Effector memory CD4-positive, alpha-beta T cell (primary cell): ENCODE data around the gene ESAM.

Experiments
- DNase-seq, 3 donors: peaks; one replicate each; pipeline ENCODE4 v3.0.0-alpha.2; 2020
- H3K27ac ChIP-seq: 2 replicates; pipeline ENCODE4 v1.7.0; 2013; ENCODE audit warnings: mild to moderate bottlenecking, low read length, moderate library complexity; ENCODE audit not compliant: insufficient read depth, poor library complexity, severe bottlenecking
- H3K27me3 ChIP-seq: replicated peaks from 2 replicates; pipeline ENCODE4 v1.7.0; 2013; ENCODE audit warnings: mild to moderate bottlenecking, low read length; ENCODE audit not compliant: insufficient read depth, control insufficient read depth, poor library complexity, severe bottlenecking
- H3K36me3 ChIP-seq: 2 replicates; pipeline ENCODE4 v1.7.0; 2013; ENCODE audit warnings: mild to moderate bottlenecking, low read length, moderate library complexity; ENCODE audit not compliant: control insufficient read depth, insufficient read depth
- H3K4me1 ChIP-seq: 2 replicates; pipeline ENCODE4 v1.7.0; 2013; ENCODE audit warnings: low read length, mild to moderate bottlenecking; ENCODE audit not compliant: control insufficient read depth, insufficient read depth, poor library complexity, severe bottlenecking
- H3K4me3 ChIP-seq: 2 replicates; pipeline ENCODE4 v1.7.0; 2013; ENCODE audit warnings: low read length, low read depth, mild to moderate bottlenecking; ENCODE audit not compliant: insufficient read depth, poor library complexity, severe bottlenecking
- H3K9me3 ChIP-seq: 2 replicates; pipeline ENCODE4 v1.7.0; 2013; ENCODE audit warnings: mild to moderate bottlenecking, low read length, moderate library complexity; ENCODE audit not compliant: control insufficient read depth

ESAM gene

DNA sequence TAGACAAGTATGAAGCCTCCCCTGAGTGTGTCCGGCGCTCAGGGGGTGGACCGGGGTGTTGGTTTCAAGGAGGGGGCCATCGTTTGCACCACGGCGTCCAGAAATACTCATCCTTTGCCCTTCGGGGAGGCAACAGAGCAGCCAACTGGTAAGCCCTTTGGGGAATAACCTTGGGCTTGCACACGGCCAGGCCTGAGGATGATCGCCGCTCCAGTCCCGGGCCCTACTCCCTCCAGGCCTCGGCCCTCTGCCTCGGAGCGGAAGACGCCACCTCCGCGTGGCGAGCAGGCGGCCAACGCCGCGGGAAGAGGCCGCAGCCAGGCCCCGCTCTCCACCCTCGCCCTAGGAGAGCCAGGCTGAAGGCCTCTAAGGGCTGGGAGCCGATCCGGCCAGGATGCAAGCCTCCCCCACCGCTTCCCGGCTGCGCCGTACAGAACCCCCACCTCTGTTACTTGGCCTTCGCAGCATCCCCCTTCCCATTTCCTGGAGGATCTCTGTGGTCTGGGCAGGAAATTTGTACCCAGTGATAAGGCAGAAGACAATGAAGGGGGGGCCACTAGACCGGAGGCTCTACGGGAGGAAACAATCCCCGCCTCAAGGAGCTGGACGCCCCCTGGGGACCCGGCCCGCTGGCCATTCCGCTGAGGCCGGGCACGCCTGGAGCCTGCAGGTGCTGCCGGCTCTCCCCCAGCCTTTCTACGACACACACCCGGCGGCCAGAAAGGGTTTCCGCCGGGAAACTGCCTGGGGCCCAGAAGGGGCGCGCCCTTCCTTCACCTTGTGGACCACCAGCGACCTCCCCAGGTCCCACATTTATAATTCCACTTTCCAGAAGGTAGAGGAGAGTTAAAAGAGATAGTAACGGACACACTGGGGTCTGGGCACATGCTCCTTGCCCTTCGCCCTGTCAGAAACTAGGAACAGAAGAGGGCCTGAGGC, 2.6 kb downstream of the ESAM start:
- Histone ChIP-seq H3K27ac (no peak overlapping the region), H3K27me3 (peaks cover 43% of the 10 kb centered on the region), H3K4me3 (peak overlapping the region; percentile 24), H3K4me1 (peaks cover 37% of the 10 kb centered on the region), H3K9me3 (no peaks in the 10 kb centered on the region), H3K36me3 (no peaks in the 10 kb centered on the region)
- no peak for DNase-seq

DNA sequence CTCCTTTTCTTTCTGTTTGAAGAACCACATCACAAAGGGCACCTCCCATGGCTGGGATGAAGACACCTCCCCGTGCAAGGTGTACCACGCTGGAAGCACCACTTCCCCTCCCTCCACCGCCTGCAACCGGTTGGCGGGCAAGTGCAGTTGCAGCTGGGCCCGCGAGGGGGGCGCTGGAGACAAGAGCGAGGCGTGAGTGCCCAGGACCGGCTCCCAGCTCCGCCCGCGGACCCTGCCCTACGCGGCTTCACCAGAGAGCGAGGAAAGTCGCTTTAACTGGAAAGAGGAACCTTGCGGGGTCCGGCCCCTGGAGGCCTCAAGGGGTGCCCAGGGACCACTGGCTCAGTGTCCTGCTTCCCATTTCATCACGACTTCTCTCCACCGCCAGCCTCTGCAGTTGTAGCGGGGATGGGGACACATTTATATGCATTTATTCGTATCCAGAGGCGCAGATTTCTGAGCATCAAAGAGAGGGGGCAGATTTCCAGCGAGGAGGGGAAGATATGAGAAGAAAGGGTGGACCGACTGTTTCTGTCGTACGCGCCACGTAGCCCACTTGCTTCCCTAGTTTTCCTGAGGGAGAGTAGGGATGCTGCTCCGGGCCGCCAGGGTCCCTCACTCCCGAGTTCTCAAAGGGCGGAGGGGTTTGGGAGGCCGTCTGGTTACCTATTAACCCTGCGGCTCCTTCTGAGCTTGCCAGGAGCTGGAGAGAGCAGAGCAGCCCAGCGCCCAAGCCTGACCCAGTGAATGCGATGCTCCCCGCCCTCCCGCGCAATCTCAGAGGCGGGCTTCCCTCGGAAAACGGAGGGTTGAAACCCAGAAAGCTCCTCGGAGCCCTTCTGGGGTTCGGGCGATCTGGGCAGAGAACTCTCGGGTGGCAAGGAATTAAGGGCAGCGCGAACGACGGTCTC, 3.5 kb downstream of the ESAM start:
- peak; percentile 25 to 54 (median 41) for DNase-seq
- Histone ChIP-seq H3K36me3 (no peaks in the 10 kb centered on the region), H3K27ac (no peak overlapping the region), H3K4me1 (peaks cover 37% of the 10 kb centered on the region), H3K9me3 (no peaks in the 10 kb centered on the region), H3K27me3 (peaks cover 43% of the 10 kb centered on the region), H3K4me3 (peak overlapping the region; percentile 24)

DNA sequence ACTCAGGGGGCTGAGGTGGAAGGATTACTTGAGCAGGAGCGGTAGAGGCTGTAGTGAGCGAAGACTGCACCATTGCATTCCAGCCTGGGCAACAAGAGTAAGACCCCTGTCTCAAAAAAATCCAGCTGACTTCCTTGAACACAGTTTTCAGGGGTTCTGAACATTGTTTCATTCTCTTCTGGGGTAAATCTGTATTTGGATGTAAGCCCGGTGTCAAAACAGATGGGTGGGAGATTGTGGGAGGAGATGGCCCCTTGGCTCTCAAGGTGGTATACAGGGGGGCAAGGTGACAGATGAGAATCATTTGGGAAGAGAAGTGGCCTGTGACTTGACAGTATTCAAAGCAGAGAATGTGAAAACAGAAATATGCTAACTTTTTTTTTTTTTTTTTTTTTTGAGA, 4.8 kb downstream of the ESAM start:
- Histone ChIP-seq H3K4me3 (no peak overlapping the region), H3K27ac (no peak overlapping the region), H3K27me3 (peaks cover 40% of the 10 kb centered on the region), H3K9me3 (no peaks in the 10 kb centered on the region), H3K36me3 (no peaks in the 10 kb centered on the region), H3K4me1 (peaks cover 32% of the 10 kb centered on the region)
- no peak for DNase-seq

DNA sequence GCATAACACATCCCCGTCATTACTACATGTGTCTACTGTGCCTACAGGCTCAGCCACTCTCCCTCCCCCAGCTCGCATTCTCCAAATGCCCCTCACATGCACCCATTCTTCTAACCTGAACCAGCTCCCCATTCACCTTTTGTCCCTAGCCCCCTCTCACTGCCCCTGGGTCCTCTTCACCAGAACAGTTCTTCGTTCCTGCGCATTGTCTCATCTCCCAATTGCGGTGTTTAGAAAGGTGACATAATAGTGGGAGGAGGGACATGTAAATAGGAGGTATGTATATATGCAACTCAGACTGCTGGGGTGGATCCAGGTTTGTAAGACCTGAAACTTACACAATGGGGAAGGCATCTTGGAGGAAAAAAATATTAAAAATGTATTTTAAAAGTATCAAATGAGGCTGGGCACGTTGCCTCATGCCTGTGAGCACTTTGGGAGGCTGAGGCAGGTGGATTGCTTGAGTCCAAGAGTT, 5.3 kb downstream of the ESAM start:
- H3K4me3 ChIP-seq, result no peak overlapping the region
- no peaks in the 10 kb centered on the region for H3K36me3 ChIP-seq
- peaks cover 29% of the 10 kb centered on the region for H3K4me1 ChIP-seq
- peaks cover 38% of the 10 kb centered on the region for H3K27me3 ChIP-seq
- no peaks in the 10 kb centered on the region for H3K9me3 ChIP-seq
- DNase-seq, result no peak
- H3K27ac ChIP-seq, result no peak overlapping the region

DNA sequence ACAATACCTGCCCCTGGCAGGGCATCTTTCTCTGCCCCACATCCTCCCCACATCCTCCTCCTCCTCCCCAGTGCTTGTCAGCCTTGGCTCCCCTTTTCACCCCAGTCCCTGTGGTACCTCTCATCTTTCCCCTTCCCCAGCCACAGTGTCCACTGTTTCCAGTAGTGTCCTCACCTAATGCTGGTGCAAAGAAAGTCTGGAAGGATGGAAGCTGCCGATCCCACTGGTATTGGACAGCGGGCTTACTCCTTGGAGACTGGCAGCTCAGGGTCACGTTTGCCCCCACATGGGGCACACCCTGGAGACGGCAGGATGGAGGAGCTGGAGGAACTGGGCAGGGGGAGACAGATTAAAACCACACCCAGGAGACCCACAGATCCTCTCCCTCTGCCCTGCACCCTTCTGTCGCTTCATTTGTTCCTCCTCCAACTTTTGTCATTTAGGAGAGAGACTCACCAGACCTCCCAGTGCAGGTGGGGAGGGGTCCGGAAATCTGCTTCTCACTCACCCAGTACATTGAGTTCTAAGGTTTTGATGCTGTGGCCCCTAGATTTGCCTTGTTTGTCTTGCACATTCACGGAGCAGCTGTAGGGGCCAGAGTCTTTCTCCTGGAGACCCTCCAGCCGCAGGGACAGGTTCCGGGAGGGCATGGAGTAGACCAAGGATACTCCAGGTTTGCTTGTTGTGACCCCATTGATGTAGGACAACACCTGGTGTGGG, 5.9 kb downstream of the ESAM start:
- Histone ChIP-seq H3K27me3 (peaks cover 32% of the 10 kb centered on the region), H3K27ac (no peak overlapping the region), H3K4me1 (peaks cover 23% of the 10 kb centered on the region)

GRCh38 chr11:124754710-124755109, 7.4 kb downstream of the ESAM start:
- Histone ChIP-seq H3K27ac (no peak overlapping the region), H3K27me3 (peaks cover 17% of the 10 kb centered on the region), H3K36me3 (no peaks in the 10 kb centered on the region), H3K4me3 (no peak overlapping the region), H3K9me3 (no peaks in the 10 kb centered on the region), H3K4me1 (peaks cover 16% of the 10 kb centered on the region)
- no peak for DNase-seq

More for the DNA sequence above, 5.9 kb downstream of the ESAM start:
- H3K36me3 ChIP-seq, result no peaks in the 10 kb centered on the region
- no peak overlapping the region for H3K4me3 ChIP-seq
- no peaks in the 10 kb centered on the region for H3K9me3 ChIP-seq
- DNase-seq, result no peak

GRCh38 chr11:124754309-124754708, 7.8 kb downstream of the ESAM start:
- no peak overlapping the region for H3K4me3 ChIP-seq
- no peaks in the 10 kb centered on the region for H3K36me3 ChIP-seq
- H3K27me3 ChIP-seq, result peaks cover 14% of the 10 kb centered on the region
- no peaks in the 10 kb centered on the region for H3K9me3 ChIP-seq
- H3K27ac ChIP-seq, result no peak overlapping the region
- peaks cover 12% of the 10 kb centered on the region for H3K4me1 ChIP-seq
- DNase-seq, result no peak

GRCh38 chr11:124753624-124754023, 8.5 kb downstream of the ESAM start:
- peaks cover 8% of the 10 kb centered on the region for H3K27me3 ChIP-seq
- H3K4me3 ChIP-seq, result no peak overlapping the region
- no peaks in the 10 kb centered on the region for H3K9me3 ChIP-seq
- no peak overlapping the region for H3K27ac ChIP-seq
- DNase-seq, result no peak
- H3K4me1 ChIP-seq, result peaks cover 5% of the 10 kb centered on the region
- no peaks in the 10 kb centered on the region for H3K36me3 ChIP-seq

GRCh38 chr11:124753205-124753604, 8.9 kb downstream of the ESAM start:
- no peak overlapping the region for H3K27ac ChIP-seq
- H3K4me3 ChIP-seq, result no peak overlapping the region
- no peak for DNase-seq
- no peaks in the 10 kb centered on the region for H3K36me3 ChIP-seq
- no peaks in the 10 kb centered on the region for H3K9me3 ChIP-seq
- peaks cover 1% of the 10 kb centered on the region for H3K4me1 ChIP-seq
- peaks cover 6% of the 10 kb centered on the region for H3K27me3 ChIP-seq
